Testis (tissue), 2 donors: ENCODE data around the gene MPND.

ENCODE experiments used
- CTCF ChIP-seq, 3 experiments: fragments of 450-650 bp in 2 of 3; fragments of 200-600 bp in 1 of 3; sonication (generic) in 1 of 3; IDR thresholded peaks; one replicate each; pipeline ENCODE4 v1.5.1; 2016 to 2019; ENCODE audit warnings: antibody characterized with exemption in 3 of 3, mild to moderate bottlenecking in 2 of 3, moderate library complexity in 1 of 3
- POLR2A ChIP-seq: fragments of 450-650 bp; IDR thresholded peaks from one replicate; pipeline ENCODE4 v1.6.1; 2017; ENCODE audit warnings: antibody characterized with exemption, mild to moderate bottlenecking, moderate library complexity

GRCh38 chr19:4328243-4328990 lies 14.9 kb upstream of the MPND start:
- no peak for TF ChIP-seq CTCF (IDR thresholded peaks at IDR 0.05)
- TF ChIP-seq POLR2A: no peak
